ENCODE measurements around the gene DCTN4.
"Not testable (repeated sequence)": the region's sequence is repeated elsewhere in the genome, so short reads cannot be mapped to it uniquely, and the experiment has no call there.

DCTN4 gene

DNA sequence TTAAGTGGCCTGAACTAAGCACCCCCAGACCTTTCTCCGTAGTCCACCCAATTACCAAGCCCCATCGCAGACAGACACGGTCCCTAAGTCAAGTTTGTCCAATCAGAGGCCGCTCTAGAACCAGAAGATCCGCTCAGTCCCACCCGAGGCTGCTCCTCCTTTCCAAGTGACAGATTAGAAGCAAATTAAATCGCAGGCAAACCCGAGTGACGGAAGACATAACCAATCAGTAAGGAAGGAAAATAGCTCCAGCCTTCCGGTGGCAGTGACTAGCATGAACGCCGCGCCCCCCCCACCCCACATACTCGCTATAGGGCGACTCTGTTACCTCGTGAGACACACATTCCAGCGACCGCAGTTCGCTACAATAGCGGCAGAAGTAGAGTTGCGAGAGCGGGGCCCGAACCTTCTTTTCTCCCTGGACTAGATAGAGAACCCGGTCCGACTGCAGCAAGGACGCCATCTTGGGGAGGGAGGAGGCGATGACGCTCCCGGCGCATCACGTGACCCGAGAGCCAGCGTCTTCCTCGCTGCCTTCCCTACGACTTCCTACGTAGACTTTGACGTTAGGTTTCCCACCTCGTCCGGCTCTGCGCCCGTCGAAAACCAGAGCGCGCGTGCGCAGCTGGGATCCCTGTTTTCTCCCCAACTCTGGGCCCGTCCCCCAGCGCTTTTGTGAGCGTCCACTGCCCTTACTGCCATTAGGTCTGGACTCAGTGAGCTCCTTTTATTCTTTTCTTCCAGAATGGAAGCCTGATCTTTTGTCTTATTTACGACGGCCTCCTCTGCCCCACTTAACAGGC, at the start of gene DCTN4:
TSS of gene DCTN4 (minus strand) at position 487 of the 803 bp plus-strand sequence. CDS start at position 463, 24 bp downstream.
- peak; percentile 97 for DNase-seq

- no peak for DNase-seq
Observed at GRCh38 chr5:150804388-150804787, 45.6 kb upstream of the DCTN4 start.

- DNase-seq = peak; percentile 45
Observed at GRCh38 chr5:150801117-150801927, 42.5 kb upstream of the DCTN4 start.

DNA sequence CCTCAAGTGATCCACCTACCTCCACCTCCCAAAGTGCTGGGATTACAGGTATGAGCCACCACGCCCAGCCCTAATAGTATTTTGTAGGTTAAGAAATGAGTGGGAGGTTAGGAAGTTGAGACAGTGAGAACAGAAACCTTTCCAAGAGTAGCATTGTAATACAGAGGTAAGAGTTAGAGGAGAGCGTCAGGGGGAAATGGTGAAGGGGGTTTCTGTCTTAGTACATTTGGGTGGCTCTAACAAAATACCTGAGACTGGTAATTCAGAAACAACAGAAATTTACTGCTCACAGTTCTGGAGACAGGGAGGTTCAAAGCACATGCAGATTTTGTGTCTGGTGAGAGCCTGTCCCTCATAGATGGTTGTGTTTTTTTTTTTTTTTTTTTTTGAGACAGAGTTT, 38.6 kb upstream of the DCTN4 start:
- DNase-seq = no peak

DNA sequence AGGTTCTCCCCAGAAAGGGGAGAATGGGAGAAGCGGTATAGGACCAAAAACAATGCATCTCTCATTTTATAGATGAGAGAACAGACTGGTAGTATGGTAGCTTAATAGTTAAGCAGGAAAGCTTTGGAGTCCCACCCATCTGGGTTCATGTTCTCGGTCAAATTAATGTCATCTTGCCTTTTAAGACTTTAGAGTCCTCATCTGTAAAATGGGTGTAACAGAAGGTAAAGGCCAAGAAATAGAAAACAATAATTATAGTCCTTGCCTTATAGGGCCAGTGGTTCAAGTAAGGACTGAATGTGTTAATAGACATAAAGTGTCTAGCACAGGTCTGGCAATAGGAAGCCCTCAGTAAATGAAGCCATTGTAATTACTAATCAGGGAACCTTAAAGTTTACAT, 36.1 kb upstream of the DCTN4 start:
- no peak for DNase-seq

- DNase-seq = not testable (repeated sequence)
Observed at GRCh38 chr5:150793423-150793888, 34.6 kb upstream of the DCTN4 start.

DNA sequence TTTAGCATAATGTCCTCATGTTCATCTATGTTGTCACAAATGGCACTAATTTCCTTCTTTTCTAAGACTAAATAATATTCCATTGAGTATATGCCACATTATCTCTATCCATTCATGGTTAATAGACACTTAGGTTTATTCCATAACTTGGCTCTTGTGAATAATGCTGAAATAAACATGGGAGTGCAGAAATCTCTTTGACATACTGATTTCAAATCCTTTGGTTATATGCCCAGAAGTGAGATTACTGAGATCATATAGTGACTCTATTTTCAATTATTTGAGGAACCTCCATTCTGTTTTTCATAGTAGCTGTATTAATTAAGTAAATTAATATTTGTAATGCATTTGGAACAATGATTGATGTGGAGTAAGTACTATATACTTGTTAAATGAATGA, 32.7 kb upstream of the DCTN4 start:
- no peak for DNase-seq

- DNase-seq = no peak
Observed at GRCh38 chr5:150789943-150790611, 31.3 kb upstream of the DCTN4 start.

DNA sequence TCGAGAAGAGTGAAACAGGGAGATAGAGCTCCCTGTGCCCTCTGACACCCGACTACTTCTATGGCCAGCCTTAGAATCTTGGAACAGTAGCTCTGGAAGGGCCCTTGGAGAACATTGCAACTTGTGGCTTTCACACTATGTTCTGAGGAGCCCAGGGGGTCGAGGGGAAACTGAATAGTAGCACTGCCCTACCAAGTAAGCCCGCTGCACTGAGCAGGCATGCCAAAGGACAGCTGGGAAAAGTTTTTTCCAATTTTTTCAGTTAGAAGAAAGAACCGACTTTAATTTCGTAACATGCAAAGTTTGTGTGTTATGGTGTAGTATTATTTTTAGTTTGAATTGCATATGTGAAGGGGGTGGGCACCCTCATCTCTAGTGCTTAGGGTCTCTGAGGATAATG, 30.6 kb upstream of the DCTN4 start:
- no peak for DNase-seq

DNA sequence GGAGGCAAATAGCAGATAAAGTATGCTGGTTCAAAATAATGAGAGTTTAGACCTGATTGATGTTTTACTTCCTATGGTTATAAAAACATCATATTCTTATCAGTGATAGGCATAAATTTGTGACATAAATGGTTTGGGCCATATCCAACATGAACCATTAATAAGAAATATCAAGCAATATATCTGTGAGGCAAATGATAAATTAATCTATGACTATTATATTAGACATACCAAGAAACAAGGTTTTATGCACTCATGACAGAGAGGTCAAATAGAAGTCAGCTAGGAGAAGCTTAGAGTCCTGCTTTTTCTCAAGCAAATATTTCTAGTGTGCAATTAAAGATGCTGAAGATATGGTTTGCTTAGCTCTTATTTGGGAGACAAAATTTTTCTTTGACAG, 30.2 kb upstream of the DCTN4 start:
- no peak for DNase-seq

- DNase-seq = no peak
Observed at GRCh38 chr5:150787656-150788055, 28.8 kb upstream of the DCTN4 start.

DNA sequence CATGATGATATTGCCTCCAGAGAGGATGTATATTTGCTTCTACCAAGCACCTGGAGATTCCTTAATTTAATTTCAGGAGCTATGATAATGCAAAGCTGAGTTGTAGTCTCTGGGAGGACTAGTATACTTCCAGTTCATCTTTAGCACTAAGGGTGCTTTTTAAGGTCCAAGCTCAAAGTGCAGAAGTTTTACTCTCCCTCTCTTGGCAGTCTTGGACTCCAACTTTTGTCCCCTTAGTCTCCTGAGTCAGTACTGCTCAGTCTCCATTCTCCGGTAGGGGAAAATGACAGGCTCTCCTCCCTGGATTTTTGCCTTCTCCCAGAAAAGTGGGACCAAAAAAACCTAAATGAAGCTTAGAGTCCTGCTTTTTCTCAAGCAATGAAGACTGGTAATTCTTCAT, 28.1 kb upstream of the DCTN4 start:
- DNase-seq = no peak

DNA sequence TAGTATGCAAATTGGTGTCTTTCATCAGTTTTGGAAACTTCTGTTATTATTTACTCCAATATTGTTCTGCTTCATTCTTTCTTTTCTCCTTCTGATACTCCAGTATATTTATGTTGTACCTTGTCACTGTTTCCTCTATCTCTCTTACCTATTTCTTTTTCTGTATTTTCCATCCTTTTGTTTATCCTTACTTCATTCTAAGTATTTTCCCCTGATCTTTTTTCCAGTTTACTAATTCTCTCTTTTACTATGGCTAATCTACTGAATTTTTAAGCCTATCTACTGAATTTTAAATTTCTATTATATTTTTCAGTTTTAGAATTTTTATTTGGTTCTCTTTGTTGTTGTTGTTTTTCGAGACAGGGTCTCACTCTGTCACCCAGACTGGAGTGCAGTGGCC, 27.1 kb upstream of the DCTN4 start:
- no peak for DNase-seq

DNA sequence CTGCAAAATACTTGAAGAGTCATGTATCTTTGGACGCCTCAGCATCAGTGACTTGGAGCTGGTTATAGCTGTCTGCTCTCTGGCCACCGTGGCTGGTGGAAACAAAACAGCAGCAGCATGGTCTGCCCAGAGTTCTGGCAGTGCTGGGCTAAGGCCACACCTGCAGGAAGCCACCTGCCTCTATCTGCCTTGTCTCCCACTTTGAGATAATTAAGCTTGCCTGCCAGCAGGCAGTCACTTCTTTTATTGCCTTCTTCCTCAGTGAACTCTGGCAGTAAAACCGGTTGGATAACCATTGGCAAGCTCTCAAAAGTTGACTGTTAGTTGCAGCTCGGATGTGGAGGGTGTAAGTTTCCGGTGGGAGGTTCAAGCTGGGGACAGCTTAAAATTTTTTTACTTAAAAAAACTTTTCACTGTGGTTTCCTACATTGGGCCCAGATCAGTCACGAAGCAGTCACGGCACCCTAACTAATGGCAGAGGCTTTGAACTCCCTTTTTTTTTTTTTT, 24.7 kb upstream of the DCTN4 start:
- DNase-seq = peak; percentile 82

- DNase-seq = no peak
Observed at GRCh38 chr5:150782850-150783249, 24.0 kb upstream of the DCTN4 start.

DNA sequence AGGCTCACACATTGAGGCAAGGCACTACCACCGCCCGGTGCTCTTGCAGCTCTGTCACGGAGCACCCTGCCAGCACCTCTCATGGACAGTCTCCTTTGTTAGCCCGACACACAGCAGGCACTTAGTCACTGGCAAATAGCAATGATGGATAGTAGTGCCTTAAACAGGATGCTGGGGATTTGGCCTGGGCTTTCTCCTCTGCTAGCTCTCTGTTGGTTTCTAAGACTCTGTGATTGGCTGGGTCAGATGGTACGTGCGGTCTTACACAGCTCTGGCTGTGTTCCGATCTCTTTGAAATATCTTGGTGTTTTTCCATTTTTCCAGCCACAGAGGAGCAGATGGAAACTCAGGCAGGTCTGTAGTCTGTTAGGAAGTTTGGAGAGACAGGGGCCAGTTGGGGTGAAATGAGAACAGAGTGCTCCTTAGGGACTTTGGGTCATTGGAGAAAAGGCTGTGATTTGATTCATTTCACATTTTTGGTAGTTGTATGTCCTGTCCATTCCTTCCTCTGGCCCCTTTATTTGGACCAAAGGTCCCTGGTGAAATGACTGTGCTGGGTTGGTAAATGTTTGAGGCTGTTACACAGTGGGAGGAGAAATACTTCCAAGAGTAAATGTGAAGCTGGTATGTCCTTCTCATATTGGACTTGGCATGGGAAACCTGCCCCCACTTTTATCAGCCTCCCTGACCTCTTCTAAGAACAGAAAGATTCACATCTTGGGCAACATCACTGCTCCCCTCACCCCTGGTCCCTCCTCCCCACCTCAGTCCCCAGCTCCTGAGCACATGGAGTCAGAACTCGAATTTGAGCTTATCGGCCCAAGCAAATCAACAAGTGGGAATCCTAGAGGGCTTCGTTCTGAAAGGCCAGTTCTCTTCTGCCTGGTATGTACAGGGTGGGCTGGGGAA, 23.1 kb upstream of the DCTN4 start:
- DNase-seq = peak; percentile 59

- no peak for DNase-seq
Observed at GRCh38 chr5:150780816-150781221, 22.0 kb upstream of the DCTN4 start.

DNA sequence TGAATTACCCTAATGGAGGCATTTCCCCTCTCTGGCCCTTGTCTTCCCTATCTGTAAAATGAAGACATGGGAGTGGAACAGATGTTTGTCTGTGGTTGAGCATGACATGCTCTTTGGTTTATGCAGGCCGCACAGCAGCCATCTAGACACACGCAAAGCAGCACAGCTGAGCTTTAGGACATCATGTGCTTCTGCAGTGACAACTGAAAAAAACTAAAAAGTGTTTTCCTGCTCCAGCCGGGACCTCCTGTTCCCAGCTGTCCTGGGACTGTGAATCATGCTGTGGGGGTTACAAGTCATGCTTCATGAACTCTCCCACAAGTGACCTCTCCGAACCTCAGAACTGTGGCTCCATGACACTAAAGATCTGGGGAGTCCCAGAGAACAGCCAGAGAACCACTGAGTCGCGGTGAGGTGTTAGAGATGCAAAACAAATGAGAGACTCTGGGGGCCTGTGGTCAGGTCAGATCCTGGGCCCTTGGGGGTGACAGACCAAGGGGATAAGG, 21.4 kb upstream of the DCTN4 start:
- no peak for DNase-seq

DNA sequence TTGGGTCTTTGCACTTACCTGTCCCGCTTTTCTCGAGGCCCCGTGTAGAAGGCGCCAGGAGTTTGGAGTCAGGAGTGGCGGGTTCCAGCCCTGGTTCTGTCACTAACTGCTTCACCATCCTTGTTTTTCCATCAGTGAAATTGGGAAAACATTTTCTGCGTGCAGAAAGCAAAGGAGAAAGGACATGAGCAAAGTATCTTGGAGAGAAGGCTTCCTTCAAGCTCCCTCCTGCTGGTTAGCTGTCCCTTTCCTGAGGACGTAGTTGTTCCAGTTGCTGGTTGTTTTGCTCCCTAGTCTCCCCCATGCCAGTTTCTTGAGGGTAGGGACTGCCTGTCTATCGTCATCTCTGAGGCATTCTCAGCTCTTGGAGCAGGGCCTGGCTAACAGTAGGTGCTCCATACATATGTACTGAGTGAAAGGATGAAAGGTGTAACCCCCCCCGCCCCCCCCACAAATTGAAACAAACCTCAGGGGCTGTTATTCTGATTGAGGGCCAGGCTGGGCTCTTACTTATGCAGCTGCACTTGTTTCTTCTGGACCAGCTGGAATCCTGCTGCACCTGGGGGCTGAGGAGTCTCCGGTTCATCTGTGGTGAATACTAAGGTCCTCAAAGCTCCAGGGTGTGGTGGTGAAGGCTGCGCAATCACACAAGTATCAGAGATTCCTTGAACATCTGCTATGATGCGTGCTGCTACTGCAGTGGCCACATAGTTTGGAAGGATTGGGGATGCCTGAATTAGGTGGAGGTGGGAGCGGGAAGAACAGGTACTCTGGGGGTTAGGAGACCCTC, 20.8 kb upstream of the DCTN4 start:
- DNase-seq = no peak

- peak; percentile 19 for DNase-seq
Observed at GRCh38 chr5:150778517-150779396, 19.9 kb upstream of the DCTN4 start, which contains the start of gene SMIM3. SMIM3 (plus strand) TSS chr5:150778757; CDS start chr5:150795441, 16,684 bp downstream.
